ENCODE data around the gene DNMT3A.

DNA sequence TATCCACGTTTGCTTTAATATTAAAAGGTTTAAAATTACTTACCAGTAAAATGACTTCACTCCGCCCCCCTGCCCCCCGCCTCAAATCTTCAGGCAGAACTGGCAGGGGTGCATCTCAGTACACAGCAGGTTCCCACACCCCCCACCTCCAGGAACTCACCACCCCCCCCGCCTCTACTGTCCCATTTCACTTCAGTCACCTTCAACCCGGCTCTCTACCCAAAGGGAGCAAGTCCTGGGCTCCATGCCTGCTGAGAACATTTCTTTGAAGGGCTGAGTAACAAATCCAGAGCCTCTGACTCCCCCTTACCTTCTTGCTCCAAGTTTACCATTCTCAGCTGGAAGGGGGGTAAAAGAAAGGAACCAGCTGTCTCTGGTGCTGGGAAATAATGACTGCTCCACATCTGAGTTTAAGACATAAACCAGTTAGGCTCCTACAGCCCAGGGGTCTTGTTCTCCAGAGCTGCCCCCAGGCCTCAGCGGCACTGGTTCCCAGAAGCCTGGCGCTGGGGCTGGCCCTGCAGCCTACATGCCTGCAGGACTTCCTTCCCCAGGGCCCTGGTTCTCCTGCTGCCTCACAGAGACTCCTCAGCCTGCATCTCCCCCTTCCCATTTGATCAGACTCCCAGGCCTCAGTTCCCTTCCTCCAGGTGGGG lies 42.8 kb downstream of the DNMT3A start:
- TF ChIP-seq TAF1 (IDR thresholded peaks at IDR 0.05; ENCODE audit: borderline replicate concordance, insufficient read depth, low read length) (no peak), POLR2AphosphoS5 (IDR thresholded peaks at IDR 0.05; ENCODE audit: low read depth, low read length) (no peak), SIN3A (IDR thresholded peaks at IDR 0.05; ENCODE audit: borderline replicate concordance, insufficient read depth, low read length) (no peak)
